HAP-1 (cell line): Measurements from ENCODE around the gene SLC2A1.

ENCODE experiments used
- DNase-seq, 2 experiments: peaks; one replicate each; pipeline ENCODE4 v3.0.0-alpha.2; 2016 to 2020; ENCODE audit warnings: low spot score in 2 of 2
- H3K27me3 ChIP-seq: fragments of 250-450 bp; sonication (Bioruptor Pico); 2 replicates; pipeline ENCODE4 v1.5.1; 2020; ENCODE audit warnings: low read depth, mild to moderate bottlenecking, moderate library complexity
- H3K36me3 ChIP-seq: fragments of 250-450 bp; sonication (Bioruptor Pico); replicated peaks from 2 replicates; pipeline ENCODE4 v1.5.1; 2020; ENCODE audit warnings: mild to moderate bottlenecking
- H3K4me1 ChIP-seq: fragments of 250-450 bp; sonication (Bioruptor Pico); 2 replicates; pipeline ENCODE4 v1.5.1; 2020; ENCODE audit warnings: mild to moderate bottlenecking
- H3K4me3 ChIP-seq: fragments of 250-450 bp; sonication (Bioruptor Pico); 2 replicates; pipeline ENCODE4 v1.5.1; 2020; ENCODE audit warnings: mild to moderate bottlenecking, moderate library complexity
- H3K9me3 ChIP-seq: fragments of 250-450 bp; sonication (Bioruptor Pico); 2 replicates; pipeline ENCODE4 v1.5.1; 2020; ENCODE audit warnings: mild to moderate bottlenecking, moderate library complexity
- in situ Hi-C: fragments of 300-500 bp; cut with MboI; formaldehyde crosslinking; loops from 3 replicates; pipeline ENCODE4 v1.14.3; 2020; ENCODE audit warnings: low sequenced_read_pairs, inconsistent platforms, mixed read lengths

The SLC2A1 gene

GRCh38 chr1:42886046-42886739 is 72.5 kb downstream of the SLC2A1 start:
- no peak for DNase-seq
- no peaks in the 10 kb centered on the region; the same call in 1 of the 2 replicates for H3K27me3 ChIP-seq
- H3K4me3 ChIP-seq: no peak overlapping the region
- H3K4me1 ChIP-seq: no peaks in the 10 kb centered on the region
- in situ Hi-C loops: no loop called here
- H3K36me3 ChIP-seq: no peaks in the 10 kb centered on the region
- no peaks in the 10 kb centered on the region for H3K9me3 ChIP-seq

GRCh38 chr1:42880384-42880783 is 78.3 kb downstream of the SLC2A1 start:
- H3K4me1 ChIP-seq: no peaks in the 10 kb centered on the region

GRCh38 chr1:42877380-42877779 is 81.3 kb downstream of the SLC2A1 start:
- no peaks in the 10 kb centered on the region for H3K4me1 ChIP-seq
- no peaks in the 10 kb centered on the region for H3K27me3 ChIP-seq
- in situ Hi-C loops: no loop called here
- H3K36me3 ChIP-seq: no peaks in the 10 kb centered on the region
- H3K4me3 ChIP-seq: no peak overlapping the region
- no peak for DNase-seq
- H3K9me3 ChIP-seq: no peaks in the 10 kb centered on the region

More at GRCh38 chr1:42880384-42880783, 78.3 kb downstream of the SLC2A1 start:
- no peak for DNase-seq
- Histone ChIP-seq H3K4me3 (no peak overlapping the region), H3K27me3 (no peaks in the 10 kb centered on the region; the same call in 1 of the 2 replicates), H3K9me3 (no peaks in the 10 kb centered on the region), H3K36me3 (no peaks in the 10 kb centered on the region)
- in situ Hi-C loops: no loop called here

GRCh38 chr1:42876009-42876408 is 82.7 kb downstream of the SLC2A1 start:
- H3K36me3 ChIP-seq: no peaks in the 10 kb centered on the region
- no peaks in the 10 kb centered on the region for H3K4me1 ChIP-seq
- H3K27me3 ChIP-seq: 0 out of 2 replicates have a peak, but pooled peaks cover 2% of the 10 kb centered on the region
- H3K4me3 ChIP-seq: no peak overlapping the region
- in situ Hi-C loops: no loop called here
- H3K9me3 ChIP-seq: no peaks in the 10 kb centered on the region
- DNase-seq: no peak
